ENCODE data around the gene GHDC. TPM values are rescaled to one million over a fixed set of nuclear protein-coding genes. Genes with fewer than 3 reads are reported as not detected.

The GHDC gene
- total and polyA plus RNA-seq, 2 of the 13 experiments (the other 11 are each of a cell fraction or from before 2014, with no cell fraction given) = 15.4 to 22.5 TPM

DNA sequence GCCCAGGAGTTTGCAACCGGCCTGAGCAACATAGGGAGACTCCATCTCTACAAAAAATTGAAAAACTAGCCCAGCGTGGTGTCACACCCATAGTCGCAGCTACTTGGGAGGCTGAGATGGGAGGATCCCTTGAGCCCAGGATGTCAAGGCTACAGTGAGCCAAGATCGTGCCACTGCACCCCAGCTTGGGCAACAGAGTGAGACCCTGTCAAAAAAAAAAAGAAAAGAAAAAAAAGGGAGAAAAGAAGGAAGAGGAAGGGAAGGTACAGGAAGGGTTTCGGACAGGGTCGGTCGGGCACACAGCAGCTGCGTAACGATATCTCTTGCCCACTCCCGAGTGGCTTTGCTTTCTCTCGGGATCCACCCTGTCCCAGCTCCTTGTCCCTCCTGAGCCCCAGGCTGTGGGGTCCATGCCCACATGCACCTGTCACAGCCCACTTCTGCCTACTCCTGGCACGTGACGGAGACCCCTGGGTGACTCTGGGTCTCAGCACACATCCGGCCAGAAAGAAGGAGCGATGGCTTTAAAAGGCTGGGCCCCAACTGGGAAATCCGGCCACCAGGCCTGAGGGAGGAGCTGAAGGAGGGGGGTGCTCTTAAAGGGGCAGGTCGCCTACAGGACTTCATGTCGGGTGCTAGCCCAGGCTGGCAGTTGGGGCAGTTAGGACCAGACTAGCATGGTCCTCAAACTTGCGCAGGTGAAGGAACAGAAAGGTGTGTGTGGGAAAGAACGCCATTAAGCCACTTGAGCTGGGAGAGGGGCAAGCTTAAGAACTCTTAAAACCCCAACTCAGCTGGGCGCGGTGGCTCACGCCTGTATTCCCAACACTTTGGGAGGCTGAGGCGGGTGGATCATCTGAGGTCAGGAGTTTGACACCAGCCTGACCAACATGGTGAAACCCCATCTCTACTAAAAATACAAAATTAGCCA, at the start of gene GHDC (continued):
- TF ChIP-seq SMYD3 (CRISPR knock-in tag; IDR thresholded peaks at IDR 0.05) (no peak), ZNF878 (CRISPR knock-in tag; IDR thresholded peaks at IDR 0.05) (no peak), HMG20B (CRISPR knock-in tag; conservative IDR thresholded peaks at IDR 0.05) (no peak), ZKSCAN5 (CRISPR knock-in tag; IDR thresholded peaks at IDR 0.05) (0 out of 2 replicates have a peak, but pooled peaks have one; percentile 34), ZNF777 (CRISPR knock-in tag; IDR thresholded peaks at IDR 0.05) (no peak), ESRRA (CRISPR knock-in tag; IDR thresholded peaks at IDR 0.05; ENCODE audit: low read depth) (peak; percentile 56; the same call in 1 of the 2 replicates), HOXA5 (CRISPR knock-in tag; IDR thresholded peaks at IDR 0.05) (peak; percentile 82; the same call in 1 of the 2 replicates), ELF4 (CRISPR knock-in tag; IDR thresholded peaks at IDR 0.05; ENCODE audit: borderline replicate concordance) (peak; percentile 87), CBX2 (IDR thresholded peaks at IDR 0.05; ENCODE audit: low read depth, low read length) (no peak), CBX2 (CRISPR knock-in tag; IDR thresholded peaks at IDR 0.05; ENCODE audit: low read depth) (no peak), SRY (CRISPR knock-in tag; IDR thresholded peaks at IDR 0.05) (peak; percentile 58; the same call in 1 of the 2 replicates), MAZ (IDR thresholded peaks at IDR 0.05; ENCODE audit: borderline replicate concordance, low read depth, low read length) (peak; percentile 71; the same call in 1 of the 2 replicates), MAZ (CRISPR knock-in tag; IDR thresholded peaks at IDR 0.05; ENCODE audit: low read depth) (peak; percentile 65; the same call in 1 of the 2 replicates), ZNF441 (CRISPR knock-in tag; IDR thresholded peaks at IDR 0.05; ENCODE audit: borderline replicate concordance) (peak; percentile 50; the same call in 1 of the 2 replicates), ZNF317 (CRISPR knock-in tag; IDR thresholded peaks at IDR 0.05) (peak; percentile 55; the same call in 1 of the 2 replicates), ARNT (IDR thresholded peaks at IDR 0.05) (no peak), TOPORS (CRISPR knock-in tag; IDR thresholded peaks at IDR 0.05) (peak; percentile 57; the same call in 1 of the 2 replicates), ZNF326 (CRISPR knock-in tag; IDR thresholded peaks at IDR 0.05; ENCODE audit: borderline replicate concordance) (no peak)
- TF ChIP-seq, protein P1, sequence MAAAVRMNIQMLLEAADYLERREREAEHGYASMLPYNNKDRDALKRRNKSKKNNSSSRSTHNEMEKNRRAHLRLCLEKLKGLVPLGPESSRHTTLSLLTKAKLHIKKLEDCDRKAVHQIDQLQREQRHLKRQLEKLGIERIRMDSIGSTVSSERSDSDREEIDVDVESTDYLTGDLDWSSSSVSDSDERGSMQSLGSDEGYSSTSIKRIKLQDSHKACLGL (CRISPR knock-in tag; IDR thresholded peaks at IDR 0.05) = peak; percentile 89
- TF ChIP-seq, protein P2, sequence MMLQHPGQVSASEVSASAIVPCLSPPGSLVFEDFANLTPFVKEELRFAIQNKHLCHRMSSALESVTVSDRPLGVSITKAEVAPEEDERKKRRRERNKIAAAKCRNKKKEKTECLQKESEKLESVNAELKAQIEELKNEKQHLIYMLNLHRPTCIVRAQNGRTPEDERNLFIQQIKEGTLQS (CRISPR knock-in tag; IDR thresholded peaks at IDR 0.05) = no peak
- TF ChIP-seq, protein P3, sequence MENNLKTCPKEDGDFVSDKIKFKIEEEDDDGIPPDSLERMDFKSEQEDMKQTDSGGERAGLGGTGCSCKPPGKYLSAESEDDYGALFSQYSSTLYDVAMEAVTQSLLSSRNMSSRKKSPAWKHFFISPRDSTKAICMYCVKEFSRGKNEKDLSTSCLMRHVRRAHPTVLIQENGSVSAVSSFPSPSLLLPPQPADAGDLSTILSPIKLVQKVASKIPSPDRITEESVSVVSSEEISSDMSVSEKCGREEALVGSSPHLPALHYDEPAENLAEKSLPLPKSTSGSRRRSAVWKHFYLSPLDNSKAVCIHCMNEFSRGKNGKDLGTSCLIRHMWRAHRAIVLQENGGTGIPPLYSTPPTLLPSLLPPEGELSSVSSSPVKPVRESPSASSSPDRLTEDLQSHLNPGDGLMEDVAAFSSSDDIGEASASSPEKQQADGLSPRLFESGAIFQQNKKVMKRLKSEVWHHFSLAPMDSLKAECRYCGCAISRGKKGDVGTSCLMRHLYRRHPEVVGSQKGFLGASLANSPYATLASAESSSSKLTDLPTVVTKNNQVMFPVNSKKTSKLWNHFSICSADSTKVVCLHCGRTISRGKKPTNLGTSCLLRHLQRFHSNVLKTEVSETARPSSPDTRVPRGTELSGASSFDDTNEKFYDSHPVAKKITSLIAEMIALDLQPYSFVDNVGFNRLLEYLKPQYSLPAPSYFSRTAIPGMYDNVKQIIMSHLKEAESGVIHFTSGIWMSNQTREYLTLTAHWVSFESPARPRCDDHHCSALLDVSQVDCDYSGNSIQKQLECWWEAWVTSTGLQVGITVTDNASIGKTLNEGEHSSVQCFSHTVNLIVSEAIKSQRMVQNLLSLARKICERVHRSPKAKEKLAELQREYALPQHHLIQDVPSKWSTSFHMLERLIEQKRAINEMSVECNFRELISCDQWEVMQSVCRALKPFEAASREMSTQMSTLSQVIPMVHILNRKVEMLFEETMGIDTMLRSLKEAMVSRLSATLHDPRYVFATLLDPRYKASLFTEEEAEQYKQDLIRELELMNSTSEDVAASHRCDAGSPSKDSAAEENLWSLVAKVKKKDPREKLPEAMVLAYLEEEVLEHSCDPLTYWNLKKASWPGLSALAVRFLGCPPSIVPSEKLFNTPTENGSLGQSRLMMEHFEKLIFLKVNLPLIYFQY (CRISPR knock-in tag; IDR thresholded peaks at IDR 0.05; ENCODE audit: borderline replicate concordance) = no peak
- TF ChIP-seq, protein P4, sequence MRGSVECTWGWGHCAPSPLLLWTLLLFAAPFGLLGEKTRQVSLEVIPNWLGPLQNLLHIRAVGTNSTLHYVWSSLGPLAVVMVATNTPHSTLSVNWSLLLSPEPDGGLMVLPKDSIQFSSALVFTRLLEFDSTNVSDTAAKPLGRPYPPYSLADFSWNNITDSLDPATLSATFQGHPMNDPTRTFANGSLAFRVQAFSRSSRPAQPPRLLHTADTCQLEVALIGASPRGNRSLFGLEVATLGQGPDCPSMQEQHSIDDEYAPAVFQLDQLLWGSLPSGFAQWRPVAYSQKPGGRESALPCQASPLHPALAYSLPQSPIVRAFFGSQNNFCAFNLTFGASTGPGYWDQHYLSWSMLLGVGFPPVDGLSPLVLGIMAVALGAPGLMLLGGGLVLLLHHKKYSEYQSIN (CRISPR knock-in tag; IDR thresholded peaks at IDR 0.05; ENCODE audit: borderline replicate concordance) = no peak
